Esophagus muscularis mucosa (tissue), 4 donors: ENCODE measurements around the gene ZNF557. TPM values are rescaled to one million over a fixed set of nuclear protein-coding genes. Genes with fewer than 3 reads are reported as not detected.
"Not testable (repeated sequence)": the region's sequence is repeated elsewhere in the genome, so short reads cannot be mapped to it uniquely, and the experiment has no call there.

Experiments used
- DNase-seq: peaks from one replicate; pipeline ENCODE4 v3.0.0-alpha.2; 2017; ENCODE audit errors: extremely low spot score
- H3K27ac ChIP-seq, 4 donors: fragments of 200-600 bp; sonication (generic); replicated peaks in 1 of 4; 1 replicate in 3 of 4; 2 replicates in 1 of 4; pipeline ENCODE4 v1.5.1; 2016 to 2019; ENCODE audit warnings: mild to moderate bottlenecking in 1 of 4
- H3K27me3 ChIP-seq, 4 donors: fragments of 200-600 bp; sonication (generic); one replicate each; pipeline versions ENCODE4 v1.5.1 to v1.6.0; 2016 to 2019
- H3K36me3 ChIP-seq, 4 donors: fragments of 200-600 bp; sonication (generic); one replicate each; pipeline ENCODE4 v1.5.1; 2016 to 2019
- H3K4me1 ChIP-seq, 4 donors: fragments of 200-600 bp; sonication (generic); one replicate each; pipeline ENCODE4 v1.5.1; 2016 to 2019
- H3K4me3 ChIP-seq, 4 donors: fragments of 200-600 bp; sonication (generic); 1 replicate in 2 of 4; 2 replicates in 2 of 4; pipeline ENCODE4 v1.5.1; 2016 to 2019; ENCODE audit warnings: mild to moderate bottlenecking in 4 of 4, moderate library complexity in 1 of 4
- H3K9me3 ChIP-seq, 4 donors: fragments of 200-600 bp; sonication (generic); 1 replicate in 3 of 4; 2 replicates in 1 of 4; pipeline ENCODE4 v1.5.1; 2016 to 2019
- CTCF ChIP-seq, 3 experiments: fragments of 200-600 bp in 2 of 3; fragments of 450-650 bp in 1 of 3; sonication (generic) in 2 of 3; IDR thresholded peaks; one replicate each; pipeline ENCODE4 v1.5.1; 2017 to 2019; ENCODE audit warnings: antibody characterized with exemption in 3 of 3, mild to moderate bottlenecking in 2 of 3, moderate library complexity in 1 of 3
- EP300 ChIP-seq: sonication (generic); formaldehyde crosslinking; IDR thresholded peaks from one replicate; pipeline ENCODE4 v1.6.1; 2017; ENCODE audit warnings: antibody characterized with exemption
- POLR2A ChIP-seq: fragments of 450-650 bp; IDR thresholded peaks from one replicate; pipeline ENCODE4 v1.6.1; 2017; ENCODE audit warnings: antibody characterized with exemption, moderate library complexity, mild to moderate bottlenecking, low read depth
- POLR2AphosphoS5 ChIP-seq, 2 donors: sonication (generic); formaldehyde crosslinking; IDR thresholded peaks; one replicate each; pipeline ENCODE4 v1.6.1; 2017; ENCODE audit warnings: antibody characterized with exemption in 2 of 2
- WGBS: methylation state at CpG from one replicate; pipeline ENCODE4 v1.1.5; 2018; 5-methylcytosine and 5-hydroxymethylcytosine counted together
- intact Hi-C: fragments of 100-400 bp; cut with DNase I; formaldehyde crosslinking; loops from one replicate; pipeline ENCODE4 v1.15.1; 2023
- total RNA-seq, 4 donors: library from RNA; depleted of rRNA; stranded (reverse); fragments of >200 nt; gene quantifications; one replicate each; pipeline versions ENCODE4 v1.1.0 to v1.2.1, GENCODE V29; 2016

Gene ZNF557
- 1 to 10 TPM; 5.5 to 9.0 (median 8.3) TPM for total RNA-seq

GRCh38 chr19:7069042-7069903 lies at the start of gene ZNF557:
ZNF557 (plus strand) TSS chr19:7069703; CDS start chr19:7075075, 5,372 bp downstream.
- H3K27ac ChIP-seq, result peak within 1 kb of the TSS; percentile 80 to 85 (median 82)
- H3K36me3 ChIP-seq, result peaks cover 32 to 38% (median 36%) of the 10 kb centered on the region in 4 donors
- peak; percentile 99 for DNase-seq
- H3K4me1 ChIP-seq, result peaks cover 11 to 22% (median 14%) of the 10 kb centered on the region in 4 donors
- H3K4me3 ChIP-seq, result peak within 1 kb of the TSS; percentile 81 to 96 (median 90)
- no peaks in the 10 kb centered on the region for H3K9me3 ChIP-seq
- WGBS, result 6% methylated on average over 10 of the region's 56 CpGs
- H3K27me3 ChIP-seq, result no peaks in the 10 kb centered on the region
- intact Hi-C loops, result loop anchor here (10.0 kb wide), 1 partner anchor 324 kb away; no protein-coding TSS in a partner anchor
- TF ChIP-seq CTCF (IDR thresholded peaks at IDR 0.05) (no peak), POLR2AphosphoS5 (IDR thresholded peaks at IDR 0.05) (peak; percentile 78 to 80), POLR2A (no peak), EP300 (no peak)

GRCh38 chr19:7021331-7021730 lies 48.2 kb upstream of the ZNF557 start, which contains the start of gene MBD3L2B:
MBD3L2B (minus strand) TSS chr19:7021431; CDS start chr19:7021397, 34 bp downstream.
- H3K27ac ChIP-seq, intact Hi-C loops, DNase-seq, H3K27me3 ChIP-seq, H3K36me3 ChIP-seq, H3K9me3 ChIP-seq, H3K4me1 ChIP-seq, H3K4me3 ChIP-seq: not testable (repeated sequence)
- no CpG with 5 or more reads among the region's 6 CpGs for WGBS

- H3K4me3 ChIP-seq, H3K4me1 ChIP-seq, H3K27me3 ChIP-seq, intact Hi-C loops, H3K36me3 ChIP-seq, H3K9me3 ChIP-seq, H3K27ac ChIP-seq, DNase-seq: not testable (repeated sequence)
- WGBS, result no CpG with 5 or more reads among the region's 1 CpG
Observed at GRCh38 chr19:7028790-7029189, 40.7 kb upstream of the ZNF557 start.

- H3K4me1 ChIP-seq, H3K27me3 ChIP-seq, DNase-seq, H3K36me3 ChIP-seq, H3K27ac ChIP-seq, H3K4me3 ChIP-seq, intact Hi-C loops, H3K9me3 ChIP-seq: not testable (repeated sequence)
- WGBS, result no CpG with 5 or more reads among the region's 9 CpGs
Observed at GRCh38 chr19:7030278-7030677, 39.2 kb upstream of the ZNF557 start, which contains the start of gene MBD3L5. MBD3L5 (plus strand) TSS chr19:7030578; CDS start chr19:7030612, 34 bp downstream.

- H3K4me1 ChIP-seq, DNase-seq, intact Hi-C loops, H3K27ac ChIP-seq, H3K27me3 ChIP-seq, H3K9me3 ChIP-seq, H3K4me3 ChIP-seq, H3K36me3 ChIP-seq: not testable (repeated sequence)
- no CpG with 5 or more reads among the region's 9 CpGs for WGBS
Observed at GRCh38 chr19:7040079-7040478, 29.4 kb upstream of the ZNF557 start, which contains the start of gene MBD3L4. MBD3L4 (minus strand) TSS chr19:7040179; CDS start chr19:7040144, 35 bp downstream.

GRCh38 chr19:7041563-7041962 lies 27.9 kb upstream of the ZNF557 start:
- DNase-seq, H3K36me3 ChIP-seq, H3K9me3 ChIP-seq, intact Hi-C loops, H3K4me3 ChIP-seq, H3K27ac ChIP-seq, H3K4me1 ChIP-seq, H3K27me3 ChIP-seq: not testable (repeated sequence)
- no CpG with 5 or more reads among the region's 2 CpGs for WGBS

GRCh38 chr19:7049021-7049420 lies 20.5 kb upstream of the ZNF557 start, which contains the start of gene MBD3L2:
MBD3L2 (plus strand) TSS chr19:7049321; CDS start chr19:7049374, 53 bp downstream.
- DNase-seq, H3K4me1 ChIP-seq, H3K27ac ChIP-seq, H3K27me3 ChIP-seq, H3K9me3 ChIP-seq, H3K36me3 ChIP-seq, intact Hi-C loops, H3K4me3 ChIP-seq: not testable (repeated sequence)
- no CpG with 5 or more reads among the region's 7 CpGs for WGBS

GRCh38 chr19:7051421-7051820 lies 18.1 kb upstream of the ZNF557 start:
- H3K27ac ChIP-seq, H3K27me3 ChIP-seq, DNase-seq, H3K9me3 ChIP-seq, H3K36me3 ChIP-seq, H3K4me1 ChIP-seq, intact Hi-C loops, H3K4me3 ChIP-seq: not testable (repeated sequence)
- WGBS, result 89% methylated on average over 2 of the region's 5 CpGs

- H3K9me3 ChIP-seq, H3K4me3 ChIP-seq, intact Hi-C loops, H3K27ac ChIP-seq, H3K4me1 ChIP-seq, H3K27me3 ChIP-seq, H3K36me3 ChIP-seq: not testable (repeated sequence)
- 90% methylated on average over 7 of the region's 7 CpGs for WGBS
- peak; percentile 53 for DNase-seq
Observed at GRCh38 chr19:7052896-7053295, 16.6 kb upstream of the ZNF557 start.

- H3K27me3 ChIP-seq, H3K36me3 ChIP-seq, DNase-seq, H3K4me1 ChIP-seq, H3K4me3 ChIP-seq, H3K9me3 ChIP-seq, intact Hi-C loops, H3K27ac ChIP-seq: not testable (repeated sequence)
- WGBS, result 93% methylated on average over 14 of the region's 14 CpGs
Observed at GRCh38 chr19:7054635-7055368, 14.7 kb upstream of the ZNF557 start.

- H3K9me3 ChIP-seq, H3K27ac ChIP-seq, H3K4me1 ChIP-seq, H3K4me3 ChIP-seq, intact Hi-C loops, H3K36me3 ChIP-seq, H3K27me3 ChIP-seq, DNase-seq: not testable (repeated sequence)
- WGBS, result 85% methylated on average over 11 of the region's 14 CpGs
Observed at GRCh38 chr19:7055679-7056078, 13.8 kb upstream of the ZNF557 start.
